Activated T-cell treated with anti-CD3 and anti-CD28 coated beads for 4 hours (primary cell): ENCODE data around the gene HNF1A.

Experiments used
- DNase-seq: peaks from one replicate; pipeline ENCODE4 v3.0.0-alpha.2; 2020

HNF1A gene

GRCh38 chr12:120960657-120961056 lies 17.7 kb upstream of the HNF1A start:
- no peak for DNase-seq

GRCh38 chr12:120961604-120962531 lies 16.5 kb upstream of the HNF1A start:
- no peak for DNase-seq

GRCh38 chr12:120962532-120963020 lies 15.8 kb upstream of the HNF1A start:
- no peak for DNase-seq

GRCh38 chr12:120964298-120964697 lies 14.0 kb upstream of the HNF1A start:
- DNase-seq = no peak

GRCh38 chr12:120965534-120966091 lies 12.7 kb upstream of the HNF1A start:
- no peak for DNase-seq

- no peak for DNase-seq
Measured at GRCh38 chr12:120970310-120970709, 8.0 kb upstream of the HNF1A start.

GRCh38 chr12:120971299-120972180 lies 6.8 kb upstream of the HNF1A start:
- peak; percentile 23 for DNase-seq

GRCh38 chr12:120972870-120973543 lies 5.3 kb upstream of the HNF1A start:
- DNase-seq = no peak

GRCh38 chr12:120977531-120978295 lies 630 bp upstream of the HNF1A start:
- DNase-seq = no peak

GRCh38 chr12:120979220-120979861 lies 998 bp downstream of the HNF1A start:
- no peak for DNase-seq

- no peak for DNase-seq
Measured at GRCh38 chr12:120979862-120980696, 1.7 kb downstream of the HNF1A start.

- DNase-seq = no peak
Measured at GRCh38 chr12:120980800-120981368, 2.5 kb downstream of the HNF1A start.

GRCh38 chr12:120981407-120981941 lies 3.1 kb downstream of the HNF1A start:
- DNase-seq = no peak

- no peak for DNase-seq
Measured at GRCh38 chr12:120982659-120983058, 4.3 kb downstream of the HNF1A start.

- DNase-seq = no peak
Measured at GRCh38 chr12:120983759-120984158, 5.4 kb downstream of the HNF1A start.

- DNase-seq = no peak
Measured at GRCh38 chr12:120984351-120984898, 6.1 kb downstream of the HNF1A start.

GRCh38 chr12:120988234-120988633 lies 9.9 kb downstream of the HNF1A start:
- DNase-seq = no peak

GRCh38 chr12:120988658-120989057 lies 10.3 kb downstream of the HNF1A start:
- no peak for DNase-seq

- DNase-seq = no peak
Measured at GRCh38 chr12:120989687-120990086, 11.3 kb downstream of the HNF1A start.
